IPS-15b (cell line): ENCODE data around the gene SCAPER.

ENCODE experiments used
- H3K27me3 ChIP-seq: one replicate; pipeline ENCODE4 v1.6.1; 2013; ENCODE audit warnings: low read length; ENCODE audit not compliant: control insufficient read depth, insufficient read depth
- H3K36me3 ChIP-seq: one replicate; pipeline ENCODE4 v1.6.1; 2013; ENCODE audit warnings: low read length; ENCODE audit not compliant: control insufficient read depth, insufficient read depth
- H3K4me1 ChIP-seq: one replicate; pipeline ENCODE4 v1.6.1; 2013; ENCODE audit warnings: mild to moderate bottlenecking, low read length; ENCODE audit not compliant: control insufficient read depth, insufficient read depth
- H3K4me3 ChIP-seq: one replicate; pipeline ENCODE4 v1.5.1; 2013; ENCODE audit warnings: low read depth, low read length
- H3K9ac ChIP-seq: one replicate; pipeline ENCODE4 v1.6.1; 2013; ENCODE audit warnings: low read depth, mild to moderate bottlenecking, low read length
- H3K9me3 ChIP-seq: one replicate; pipeline ENCODE4 v1.6.1; 2013; ENCODE audit warnings: mild to moderate bottlenecking, low read length; ENCODE audit not compliant: control insufficient read depth, insufficient read depth

Gene SCAPER

DNA sequence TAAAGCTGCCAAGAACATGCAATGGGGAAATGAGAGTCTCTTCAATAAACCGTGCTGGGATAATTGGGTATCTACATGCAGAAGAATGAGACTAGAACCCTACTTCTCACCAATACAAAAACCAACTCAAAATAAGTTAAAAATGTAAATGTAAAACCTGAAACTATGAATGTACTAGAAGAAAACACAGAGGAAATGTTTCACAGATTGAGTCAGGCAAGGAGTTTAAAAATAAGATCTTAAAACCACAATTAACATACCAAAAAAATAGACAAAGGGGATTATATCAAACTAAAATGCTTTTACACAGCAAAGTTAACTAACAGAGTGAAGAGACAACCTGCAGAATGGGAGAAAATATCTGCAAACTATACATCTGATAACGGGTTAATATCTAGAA lies 478.2 kb downstream of the SCAPER start:
- H3K36me3 ChIP-seq, result no peaks in the 10 kb centered on the region
- H3K27me3 ChIP-seq, result no peaks in the 10 kb centered on the region
- H3K4me3 ChIP-seq, result no peak overlapping the region
- H3K9ac ChIP-seq, result no peak overlapping the region
- H3K9me3 ChIP-seq, result no peaks in the 10 kb centered on the region
- no peaks in the 10 kb centered on the region for H3K4me1 ChIP-seq

DNA sequence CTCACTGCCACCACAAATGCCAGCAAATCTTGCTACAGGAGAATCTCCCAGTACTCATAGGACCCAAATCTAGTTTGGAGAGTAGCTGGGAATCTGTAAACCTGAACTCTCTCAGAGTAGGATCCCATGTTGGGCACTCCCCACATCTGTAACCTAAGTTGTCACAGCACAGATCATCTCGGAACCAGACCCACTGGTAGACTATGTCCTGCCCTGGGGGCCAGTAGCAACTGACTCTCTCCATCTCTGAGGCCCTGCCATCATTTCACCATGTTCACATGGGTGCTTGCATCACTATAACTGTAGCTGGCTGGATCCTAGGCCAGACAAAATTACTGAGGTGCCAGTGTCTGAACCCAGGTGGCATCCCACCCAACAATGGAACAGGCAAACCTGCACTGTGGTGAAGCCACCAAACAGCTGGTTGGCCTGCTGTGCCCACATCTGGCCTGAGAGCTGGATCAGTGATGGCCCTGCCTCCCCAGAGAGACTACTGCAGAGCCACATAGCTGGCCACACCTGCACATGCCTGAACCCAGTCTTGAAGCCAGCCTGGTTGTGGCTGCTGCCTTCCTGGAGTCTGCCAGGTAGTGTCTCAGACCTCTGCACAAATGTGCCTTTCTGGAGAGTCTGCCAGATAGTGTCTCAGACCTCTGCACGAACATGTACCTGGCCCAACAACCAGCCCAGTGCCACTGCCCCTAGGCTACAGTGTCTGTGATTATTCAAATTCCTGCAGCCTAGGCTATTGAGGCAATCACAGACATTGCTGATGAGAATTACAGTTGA lies 486.6 kb downstream of the SCAPER start:
- Histone ChIP-seq H3K36me3 (no peaks in the 10 kb centered on the region), H3K27me3 (no peaks in the 10 kb centered on the region), H3K4me1 (no peaks in the 10 kb centered on the region), H3K4me3 (no peak overlapping the region), H3K9ac (no peak overlapping the region), H3K9me3 (no peaks in the 10 kb centered on the region)

DNA sequence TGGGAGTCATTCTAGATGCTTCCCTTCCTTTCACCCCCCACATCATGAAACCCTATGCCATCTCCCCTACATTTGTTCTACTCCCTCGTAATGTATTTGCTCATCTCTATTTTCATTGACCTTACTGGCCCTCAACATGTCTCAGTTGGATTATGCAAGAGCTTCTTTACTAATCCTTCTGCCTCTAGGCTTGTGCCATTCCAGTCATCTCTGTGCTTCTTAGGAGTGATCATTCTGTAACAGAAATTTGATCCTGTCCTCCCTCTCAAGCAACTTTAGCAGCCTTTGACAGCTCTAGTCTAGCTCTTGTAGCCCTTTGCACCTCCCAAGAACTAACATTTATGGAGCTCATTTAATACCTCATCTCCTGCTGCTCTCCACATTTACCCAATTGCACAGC lies 503.9 kb downstream of the SCAPER start:
- no peaks in the 10 kb centered on the region for H3K27me3 ChIP-seq
- H3K9ac ChIP-seq, result no peak overlapping the region
- H3K9me3 ChIP-seq, result no peaks in the 10 kb centered on the region

DNA sequence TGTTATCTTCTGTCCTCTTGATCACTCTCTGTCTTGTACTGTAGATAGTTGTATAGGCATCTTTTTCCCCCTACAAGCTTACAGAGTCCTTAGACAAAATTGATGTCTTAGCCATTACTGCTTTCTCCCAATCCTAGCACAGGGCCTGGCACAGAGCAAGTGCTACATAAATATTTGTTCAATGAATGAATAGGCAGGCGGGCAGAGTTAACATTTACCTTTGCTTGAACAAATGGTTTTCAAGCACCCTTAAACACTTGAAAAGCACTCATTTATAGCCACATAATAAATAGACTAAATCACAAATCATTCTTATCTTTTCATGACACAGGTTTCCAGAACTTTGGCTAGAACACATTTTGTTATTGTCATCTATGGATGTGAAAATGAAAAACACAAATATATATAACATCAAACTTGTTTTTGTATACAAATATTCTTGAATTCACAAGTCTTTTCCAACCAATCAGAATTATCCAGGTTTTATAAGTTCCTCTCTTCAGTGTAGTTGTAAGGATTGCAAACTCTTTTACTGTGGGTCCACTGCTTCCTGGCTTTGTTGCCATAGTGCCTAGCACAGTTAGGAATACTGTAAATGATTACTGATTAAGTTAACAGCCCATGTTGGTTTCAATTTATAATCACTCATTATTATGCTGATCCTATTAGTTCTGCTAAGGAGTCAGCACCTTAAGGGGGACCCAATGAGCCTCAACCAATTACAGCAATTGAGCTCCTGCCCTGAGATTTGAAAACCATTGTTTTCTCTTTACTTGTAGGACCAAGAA lies 506.6 kb downstream of the SCAPER start:
- peaks cover 2% of the 10 kb centered on the region for H3K4me1 ChIP-seq
- no peaks in the 10 kb centered on the region for H3K9me3 ChIP-seq
- H3K36me3 ChIP-seq, result no peaks in the 10 kb centered on the region
- H3K4me3 ChIP-seq, result no peak overlapping the region
- H3K27me3 ChIP-seq, result no peaks in the 10 kb centered on the region
- H3K9ac ChIP-seq, result no peak overlapping the region

More for the DNA sequence above, 503.9 kb downstream of the SCAPER start:
- no peak overlapping the region for H3K4me3 ChIP-seq
- peaks cover 2% of the 10 kb centered on the region for H3K4me1 ChIP-seq
- H3K36me3 ChIP-seq, result no peaks in the 10 kb centered on the region

DNA sequence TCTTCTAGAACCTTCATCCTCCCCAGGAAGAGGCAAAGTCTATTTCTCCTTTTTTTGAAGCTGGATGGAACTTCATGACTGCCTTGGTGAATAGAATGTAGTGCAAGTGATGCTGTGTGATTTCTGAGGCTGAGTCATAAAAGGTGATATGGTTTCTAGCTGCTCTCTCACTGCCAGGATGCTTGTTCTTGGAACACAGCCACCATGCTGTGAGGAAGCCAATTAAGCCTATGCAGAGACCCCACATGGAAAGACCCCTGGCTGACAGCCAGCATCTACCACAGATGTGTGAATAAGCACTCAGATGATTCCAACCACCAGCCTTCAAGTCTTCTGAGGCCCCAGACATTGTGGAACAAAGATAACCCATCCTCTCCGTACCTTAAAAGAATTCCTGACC lies 511.5 kb downstream of the SCAPER start:
- H3K4me3 ChIP-seq, result no peak overlapping the region
- H3K9me3 ChIP-seq, result no peaks in the 10 kb centered on the region
- no peaks in the 10 kb centered on the region for H3K36me3 ChIP-seq

DNA sequence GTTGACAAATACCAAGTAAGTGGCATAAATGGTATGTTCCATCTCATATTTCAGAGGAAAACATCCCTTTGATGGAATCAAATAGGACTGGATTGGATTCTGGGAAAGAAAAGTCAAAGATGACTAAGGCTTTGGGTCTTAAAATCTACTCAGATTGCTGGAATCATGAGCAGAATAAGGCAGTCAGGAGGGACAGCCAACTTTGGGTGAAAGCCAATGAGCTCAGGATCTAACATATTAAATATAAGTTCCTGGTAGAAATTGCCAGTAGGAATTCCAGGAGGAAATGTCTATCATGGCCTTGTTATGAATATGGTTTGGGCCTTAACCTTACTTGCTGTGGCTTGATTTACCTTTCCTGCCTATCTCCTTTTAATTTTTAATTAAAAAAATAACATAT lies 513.3 kb downstream of the SCAPER start:
- H3K4me1 ChIP-seq, result no peaks in the 10 kb centered on the region
- no peak overlapping the region for H3K4me3 ChIP-seq
- no peaks in the 10 kb centered on the region for H3K27me3 ChIP-seq
- no peaks in the 10 kb centered on the region for H3K36me3 ChIP-seq
- no peaks in the 10 kb centered on the region for H3K9me3 ChIP-seq
- no peak overlapping the region for H3K9ac ChIP-seq

More for the DNA sequence above, 511.5 kb downstream of the SCAPER start:
- H3K9ac ChIP-seq, result no peak overlapping the region
- no peaks in the 10 kb centered on the region for H3K4me1 ChIP-seq
- no peaks in the 10 kb centered on the region for H3K27me3 ChIP-seq

DNA sequence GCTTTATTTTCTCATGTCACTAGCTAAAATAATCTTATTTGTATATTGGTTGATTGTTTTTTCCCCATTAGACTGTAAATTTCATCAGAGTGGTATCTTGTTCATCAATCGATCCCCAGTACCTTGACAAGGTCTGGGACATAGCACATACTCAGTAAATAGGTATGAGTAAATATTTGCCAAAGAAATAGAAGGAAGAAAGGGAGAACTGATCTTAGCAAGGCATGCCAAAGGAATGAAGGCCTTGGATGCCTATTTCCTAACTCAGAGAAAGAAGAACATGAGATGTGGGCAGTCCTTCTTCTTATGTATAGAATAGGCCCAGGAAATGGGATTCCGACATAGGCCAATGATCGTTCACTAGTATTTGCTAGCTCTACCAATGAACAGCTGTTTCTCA lies 513.8 kb downstream of the SCAPER start:
- Histone ChIP-seq H3K4me1 (no peaks in the 10 kb centered on the region), H3K9me3 (no peaks in the 10 kb centered on the region), H3K36me3 (no peaks in the 10 kb centered on the region), H3K9ac (no peak overlapping the region), H3K4me3 (no peak overlapping the region), H3K27me3 (no peaks in the 10 kb centered on the region)

DNA sequence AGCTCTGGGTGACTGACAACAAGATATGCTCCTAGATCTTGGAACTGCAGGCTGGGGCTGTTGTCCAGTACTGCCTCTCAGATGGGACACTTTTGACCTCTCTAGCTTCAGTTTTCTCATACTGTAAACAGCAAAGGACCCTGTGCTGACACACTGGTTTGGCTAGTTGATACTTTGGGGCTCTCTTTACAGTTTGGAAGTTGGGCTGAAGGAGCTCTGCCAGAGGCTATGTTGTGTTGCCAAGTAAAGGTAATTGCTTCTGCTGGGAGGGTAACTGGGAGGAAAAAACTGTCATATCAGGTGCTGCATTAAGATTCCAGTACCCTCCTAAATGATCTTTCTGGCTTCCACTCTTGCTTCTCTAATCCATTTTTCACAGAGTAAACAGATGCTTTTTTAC lies 514.6 kb downstream of the SCAPER start:
- no peak overlapping the region for H3K4me3 ChIP-seq
- H3K4me1 ChIP-seq, result no peaks in the 10 kb centered on the region
- H3K36me3 ChIP-seq, result no peaks in the 10 kb centered on the region
- no peaks in the 10 kb centered on the region for H3K27me3 ChIP-seq
- no peak overlapping the region for H3K9ac ChIP-seq
- H3K9me3 ChIP-seq, result no peaks in the 10 kb centered on the region

DNA sequence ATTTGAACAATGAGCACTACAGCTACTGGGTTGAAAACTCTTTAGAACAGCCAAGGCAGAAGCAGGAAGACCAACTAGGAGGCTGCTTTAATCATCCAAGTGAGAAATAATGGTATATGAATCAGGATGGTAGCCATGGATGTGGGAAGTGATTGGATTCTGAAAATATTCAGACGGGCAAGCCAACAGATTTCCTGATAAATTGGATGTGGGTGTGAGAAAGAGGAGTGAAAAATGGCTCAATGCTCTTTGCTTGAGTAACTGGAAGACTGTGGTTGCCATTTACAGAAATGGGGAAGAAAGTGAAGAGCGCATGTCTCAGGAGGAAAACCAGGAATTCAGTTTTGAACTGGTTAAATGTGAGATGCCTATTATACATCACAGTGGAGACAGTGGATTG lies 518.2 kb downstream of the SCAPER start:
- Histone ChIP-seq H3K9ac (no peak overlapping the region), H3K36me3 (no peaks in the 10 kb centered on the region), H3K9me3 (no peaks in the 10 kb centered on the region), H3K4me3 (no peak overlapping the region), H3K4me1 (no peaks in the 10 kb centered on the region), H3K27me3 (no peaks in the 10 kb centered on the region)

DNA sequence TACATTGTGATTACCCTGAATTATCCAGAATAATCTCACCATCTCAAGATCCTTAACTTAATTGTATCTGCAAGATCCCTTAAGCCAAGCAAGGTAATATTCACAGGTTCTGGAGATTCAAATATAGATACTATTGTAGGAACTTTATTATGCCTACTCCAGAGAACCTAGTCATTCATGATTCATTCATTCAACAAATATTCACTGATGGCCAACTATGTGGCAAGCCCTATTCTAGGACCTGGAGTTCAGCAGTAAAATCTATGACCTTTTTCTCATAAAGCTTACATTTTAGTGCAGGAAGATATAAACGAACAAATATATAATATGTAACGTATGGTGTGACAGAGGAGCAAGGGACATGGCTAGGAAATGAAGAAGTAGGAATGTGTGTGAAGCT lies 519.0 kb downstream of the SCAPER start:
- Histone ChIP-seq H3K36me3 (no peaks in the 10 kb centered on the region), H3K9ac (no peak overlapping the region), H3K9me3 (no peaks in the 10 kb centered on the region), H3K4me1 (no peaks in the 10 kb centered on the region), H3K27me3 (no peaks in the 10 kb centered on the region), H3K4me3 (no peak overlapping the region)

DNA sequence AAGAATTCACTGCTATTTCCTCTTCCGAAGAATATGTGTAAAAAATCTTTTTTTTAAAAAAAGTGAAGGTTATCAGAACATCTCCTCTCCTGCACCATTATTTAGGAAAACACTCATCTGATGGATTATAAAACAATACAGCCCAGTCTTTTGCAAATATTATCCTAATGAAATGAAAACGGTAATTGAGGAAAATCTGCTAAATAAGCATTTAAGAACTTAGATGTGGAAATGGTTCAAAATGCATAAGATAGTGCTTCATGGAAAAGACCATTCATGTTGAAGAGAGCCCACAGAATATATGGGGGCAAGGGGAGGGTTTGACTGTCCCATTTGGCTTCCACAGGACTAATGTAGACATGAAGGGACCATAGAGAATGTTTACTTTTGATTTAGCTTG lies 520.7 kb downstream of the SCAPER start:
- Histone ChIP-seq H3K9ac (no peak overlapping the region), H3K36me3 (no peaks in the 10 kb centered on the region), H3K9me3 (no peaks in the 10 kb centered on the region), H3K4me1 (no peaks in the 10 kb centered on the region), H3K4me3 (no peak overlapping the region), H3K27me3 (no peaks in the 10 kb centered on the region)
